NCI-H146 treated with DMSO at 0.1 percent for 48 hours (cell line): Measurements from ENCODE around the gene DNPH1.

Source experiments
- DNase-seq: peaks from one replicate; lab custom pipeline; 2025; ENCODE audit not compliant: unreplicated experiment; lab: John Stamatoyannopoulos, UW

The DNPH1 gene

GRCh38 chr6:43219119-43219518, 10.2 kb downstream of the DNPH1 start:
- DNase-seq: no peak

DNA sequence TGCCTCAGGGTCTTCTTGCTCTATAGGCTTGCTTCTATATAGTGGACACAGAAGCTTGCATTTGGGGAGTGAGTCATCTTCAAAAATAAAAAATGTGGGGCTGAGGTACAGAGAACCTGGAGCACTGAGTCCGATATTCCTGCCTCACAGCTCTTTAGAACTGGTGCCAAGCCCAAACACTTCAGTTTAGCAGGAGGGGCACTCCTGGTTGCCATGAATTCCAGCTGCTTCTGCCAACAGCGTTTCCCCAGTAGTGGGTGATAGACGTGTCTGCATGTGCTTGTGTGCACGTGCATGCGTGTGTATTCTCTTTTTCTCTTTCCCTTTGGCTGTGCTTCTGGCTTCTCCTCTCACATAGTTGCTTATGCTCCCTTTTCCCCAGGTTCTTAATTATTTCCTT, 11.9 kb downstream of the DNPH1 start:
- no peak for DNase-seq

DNA sequence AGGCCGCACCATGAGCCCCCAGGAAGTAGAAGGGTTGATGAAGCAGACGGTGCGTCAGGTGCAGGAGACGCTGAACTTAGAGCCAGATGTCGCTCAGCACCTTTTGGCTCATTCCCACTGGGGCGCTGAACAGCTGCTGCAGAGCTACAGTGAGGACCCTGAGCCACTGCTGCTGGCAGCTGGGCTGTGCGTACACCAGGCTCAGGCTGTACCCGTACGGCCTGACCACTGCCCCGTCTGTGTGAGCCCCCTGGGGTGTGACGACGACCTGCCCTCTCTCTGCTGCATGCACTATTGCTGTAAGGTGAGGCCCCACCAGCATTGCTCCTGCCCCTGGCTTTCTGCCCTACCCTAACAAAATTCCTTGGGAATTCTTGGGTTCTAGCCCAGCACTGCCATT, 13.1 kb downstream of the DNPH1 start:
- DNase-seq: no peak

GRCh38 chr6:43215066-43215465, 14.2 kb downstream of the DNPH1 start:
- DNase-seq: no peak

DNA sequence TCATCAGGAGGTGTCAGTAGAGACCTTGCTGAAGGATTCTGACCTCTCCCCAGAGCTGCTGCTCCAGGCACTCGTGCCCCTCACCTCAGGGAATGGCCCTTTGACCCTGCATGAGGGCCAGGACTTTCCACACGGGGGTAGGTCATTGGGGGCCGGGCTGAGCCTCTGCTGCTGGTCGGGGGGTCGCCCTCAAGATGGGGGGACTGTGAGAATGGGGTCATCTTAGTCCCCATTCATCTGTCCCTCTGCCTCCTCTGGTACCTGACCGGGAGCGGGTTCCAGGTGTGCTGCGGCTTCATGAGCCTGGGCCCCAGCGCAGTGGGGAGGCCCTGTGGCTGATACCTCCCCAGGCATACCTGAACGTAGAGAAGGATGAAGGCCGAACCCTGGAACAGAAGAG, 15.8 kb downstream of the DNPH1 start:
- DNase-seq: no peak

DNA sequence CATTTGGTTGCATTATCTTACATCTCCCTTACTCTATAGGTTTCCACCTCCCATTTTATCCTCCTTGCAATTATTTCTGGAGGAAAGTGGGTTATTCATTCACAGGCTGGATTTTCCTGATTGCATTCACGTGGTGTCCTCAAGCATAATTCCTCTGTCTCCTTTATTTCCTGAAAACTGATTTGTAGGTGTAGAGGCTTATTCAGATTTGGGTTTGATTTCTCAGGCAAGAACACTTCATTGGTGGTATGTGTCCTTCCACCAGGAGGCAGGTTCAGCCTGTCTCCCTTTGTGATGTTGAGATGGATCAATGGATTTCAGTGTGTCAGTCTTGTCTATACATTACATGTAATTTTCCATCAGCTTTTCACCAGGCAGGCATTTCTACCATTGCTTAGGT, 17.3 kb downstream of the DNPH1 start:
- DNase-seq: no peak

DNA sequence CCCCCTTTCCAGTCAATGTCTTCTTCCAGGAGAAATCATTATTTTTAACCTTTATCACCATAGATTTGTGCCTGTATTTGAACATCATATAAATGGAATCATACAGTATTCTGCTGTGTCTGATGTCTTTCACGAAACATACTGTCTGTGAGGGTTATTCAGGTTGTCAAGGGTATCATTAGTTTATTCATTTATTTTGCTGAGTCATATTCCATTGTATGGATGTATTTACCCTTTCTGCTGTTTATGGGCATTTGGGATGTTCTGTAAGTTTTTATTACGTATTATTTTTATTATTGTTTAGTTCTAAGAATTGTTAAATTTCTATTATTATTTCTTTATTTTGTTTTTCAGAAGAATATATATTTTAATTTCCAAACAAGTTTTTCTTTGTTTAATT, 22.0 kb downstream of the DNPH1 start:
- no peak for DNase-seq

DNA sequence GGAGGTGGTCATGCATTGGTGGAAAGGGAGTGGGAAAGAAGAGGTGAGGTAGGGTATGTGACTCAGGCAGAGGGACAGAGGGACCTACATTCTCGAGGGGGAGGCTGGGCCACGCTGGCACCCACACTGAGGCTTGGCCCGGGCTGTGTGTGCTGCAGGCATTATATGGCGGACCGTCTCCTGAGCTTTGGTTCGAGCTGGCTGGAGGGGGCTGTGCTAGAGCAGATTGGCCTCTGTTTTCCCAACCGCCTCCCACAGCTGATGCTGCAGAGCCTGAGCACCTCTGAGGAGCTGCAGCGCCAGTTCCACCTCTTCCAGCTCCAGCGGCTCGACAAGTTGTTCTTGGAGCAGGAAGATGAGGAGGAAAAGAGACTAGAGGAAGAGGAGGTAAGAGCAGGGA, 23.4 kb downstream of the DNPH1 start:
- DNase-seq: no peak

GRCh38 chr6:43204271-43205105, 24.8 kb downstream of the DNPH1 start:
- no peak for DNase-seq

DNA sequence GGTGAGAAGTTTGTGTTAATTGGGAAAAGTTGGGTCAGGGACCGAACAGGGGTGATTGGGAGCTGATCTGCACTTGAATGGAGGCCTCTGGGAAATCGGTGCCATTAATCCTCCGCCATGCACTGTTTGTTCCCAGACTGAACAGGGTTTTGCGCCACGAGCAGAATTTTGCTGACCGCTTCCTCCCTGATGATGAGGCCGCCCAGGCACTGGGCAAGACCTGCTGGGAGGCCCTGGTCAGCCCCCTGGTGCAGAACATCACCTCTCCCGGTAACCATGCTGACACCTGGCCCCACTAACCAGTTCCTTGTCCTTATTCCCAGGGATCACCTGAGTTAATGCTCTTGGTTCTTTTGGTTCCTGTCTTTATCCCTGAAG, 25.6 kb downstream of the DNPH1 start:
- no peak for DNase-seq

- DNase-seq: no peak
Observed at GRCh38 chr6:43203029-43203717, 26.1 kb downstream of the DNPH1 start.

DNA sequence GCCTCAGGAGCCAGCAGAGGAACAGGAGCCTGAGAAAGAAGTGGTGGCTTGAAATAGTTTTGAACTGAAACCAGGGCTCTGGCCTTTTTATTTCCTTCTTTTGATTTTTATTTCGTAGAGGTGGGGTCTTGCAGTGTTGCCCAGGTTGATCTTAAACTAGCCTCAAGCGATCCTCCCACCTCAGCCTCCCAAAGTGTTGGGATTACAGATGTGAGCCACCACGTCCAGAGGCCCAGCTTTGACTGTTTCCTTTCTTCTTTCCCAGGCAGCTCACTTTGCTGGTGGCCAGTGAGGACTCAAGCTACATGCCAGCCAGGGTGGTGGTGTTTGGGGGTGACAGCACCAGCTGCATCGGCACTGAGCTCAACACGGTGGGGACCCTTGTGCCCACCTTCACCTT, 26.8 kb downstream of the DNPH1 start:
- no peak for DNase-seq

- DNase-seq: no peak
Observed at GRCh38 chr6:43200541-43200940, 28.7 kb downstream of the DNPH1 start.

GRCh38 chr6:43199912-43200311, 29.4 kb downstream of the DNPH1 start:
- no peak for DNase-seq

GRCh38 chr6:43196337-43196736, 32.9 kb downstream of the DNPH1 start:
- DNase-seq: no peak

- DNase-seq: no peak
Observed at GRCh38 chr6:43193929-43194328, 35.4 kb downstream of the DNPH1 start.

- DNase-seq: no peak
Observed at GRCh38 chr6:43192911-43193310, 36.4 kb downstream of the DNPH1 start.

GRCh38 chr6:43189776-43190304, 39.4 kb downstream of the DNPH1 start:
- DNase-seq: no peak

- no peak for DNase-seq
Observed at GRCh38 chr6:43188426-43188825, 40.9 kb downstream of the DNPH1 start.

GRCh38 chr6:43187821-43188220, 41.5 kb downstream of the DNPH1 start:
- no peak for DNase-seq

DNA sequence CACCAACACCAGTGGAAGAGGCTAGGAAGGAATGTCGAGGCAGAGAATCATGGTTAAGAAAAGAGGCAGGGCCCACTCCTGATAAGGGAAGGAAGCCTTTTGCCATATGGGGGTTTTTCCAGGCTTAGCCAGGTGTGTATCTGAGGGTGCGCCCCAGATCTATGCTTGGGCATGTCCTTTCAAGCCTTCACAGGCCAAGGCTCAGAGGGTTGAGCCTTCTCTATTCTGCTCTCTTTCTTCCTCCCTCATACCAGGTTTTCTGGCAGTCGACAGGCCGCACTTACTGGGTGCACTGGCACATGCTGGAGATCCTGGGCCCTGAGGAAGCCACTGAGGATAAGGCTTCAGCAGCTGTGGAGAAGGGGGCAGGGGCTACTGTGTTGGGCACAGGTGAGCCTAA, 42.6 kb downstream of the DNPH1 start:
- DNase-seq: no peak

DNA sequence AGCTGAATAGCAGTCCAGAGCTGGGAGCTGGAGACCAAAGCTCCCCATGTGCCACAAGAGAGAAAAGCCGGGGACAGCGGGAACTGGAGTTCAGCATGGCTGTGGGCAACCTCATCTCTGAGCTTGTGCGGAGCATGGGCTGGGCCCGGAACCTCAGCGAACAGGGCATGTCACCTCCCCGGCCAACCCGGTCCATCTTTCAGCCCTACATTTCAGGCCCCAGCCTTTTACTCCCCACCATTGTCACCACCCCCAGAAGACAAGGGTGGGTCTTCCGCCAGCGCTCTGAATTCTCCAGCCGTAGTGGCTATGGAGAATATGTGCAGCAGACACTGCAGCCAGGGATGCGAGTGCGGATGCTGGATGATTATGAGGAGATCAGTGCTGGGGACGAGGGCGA, 43.3 kb downstream of the DNPH1 start:
- DNase-seq: no peak
